Stimulated activated CD8-positive, alpha-beta memory T cell treated with anti-CD3 and anti-CD28 coated beads, Interleukin-12 subunit alpha, Interleukin-12 subunit beta, amount 100 ng/mL, for 24 hours (primary cell): ENCODE measurements around the gene ARHGAP9.
"Not testable (repeated sequence)": the region's sequence is repeated elsewhere in the genome, so short reads cannot be mapped to it uniquely, and the experiment has no call there.

ENCODE experiments used
- DNase-seq: peaks from one replicate; pipeline ENCODE4 v3.0.0-alpha.2; 2020; ENCODE audit errors: extremely low read depth

The ARHGAP9 gene

DNA sequence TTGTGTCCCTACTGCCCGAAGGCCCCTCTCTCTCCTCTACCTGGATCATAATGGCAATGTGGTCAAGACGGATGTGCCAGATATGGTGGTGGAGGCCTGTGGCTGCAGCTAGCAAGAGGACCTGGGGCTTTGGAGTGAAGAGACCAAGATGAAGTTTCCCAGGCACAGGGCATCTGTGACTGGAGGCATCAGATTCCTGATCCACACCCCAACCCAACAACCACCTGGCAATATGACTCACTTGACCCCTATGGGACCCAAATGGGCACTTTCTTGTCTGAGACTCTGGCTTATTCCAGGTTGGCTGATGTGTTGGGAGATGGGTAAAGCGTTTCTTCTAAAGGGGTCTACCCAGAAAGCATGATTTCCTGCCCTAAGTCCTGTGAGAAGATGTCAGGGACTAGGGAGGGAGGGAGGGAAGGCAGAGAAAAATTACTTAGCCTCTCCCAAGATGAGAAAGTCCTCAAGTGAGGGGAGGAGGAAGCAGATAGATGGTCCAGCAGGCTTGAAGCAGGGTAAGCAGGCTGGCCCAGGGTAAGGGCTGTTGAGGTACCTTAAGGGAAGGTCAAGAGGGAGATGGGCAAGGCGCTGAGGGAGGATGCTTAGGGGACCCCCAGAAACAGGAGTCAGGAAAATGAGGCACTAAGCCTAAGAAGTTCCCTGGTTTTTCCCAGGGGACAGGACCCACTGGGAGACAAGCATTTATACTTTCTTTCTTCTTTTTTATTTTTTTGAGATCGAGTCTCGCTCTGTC lies 22.8 kb downstream of the ARHGAP9 start:
- no peak for DNase-seq

DNA sequence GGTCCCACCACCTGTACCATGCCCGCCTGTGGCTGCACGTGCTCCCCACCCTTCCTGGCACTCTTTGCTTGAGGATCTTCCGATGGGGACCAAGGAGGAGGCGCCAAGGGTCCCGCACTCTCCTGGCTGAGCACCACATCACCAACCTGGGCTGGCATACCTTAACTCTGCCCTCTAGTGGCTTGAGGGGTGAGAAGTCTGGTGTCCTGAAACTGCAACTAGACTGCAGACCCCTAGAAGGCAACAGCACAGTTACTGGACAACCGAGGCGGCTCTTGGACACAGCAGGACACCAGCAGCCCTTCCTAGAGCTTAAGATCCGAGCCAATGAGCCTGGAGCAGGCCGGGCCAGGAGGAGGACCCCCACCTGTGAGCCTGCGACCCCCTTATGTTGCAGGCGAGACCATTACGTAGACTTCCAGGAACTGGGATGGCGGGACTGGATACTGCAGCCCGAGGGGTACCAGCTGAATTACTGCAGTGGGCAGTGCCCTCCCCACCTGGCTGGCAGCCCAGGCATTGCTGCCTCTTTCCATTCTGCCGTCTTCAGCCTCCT lies 23.4 kb downstream of the ARHGAP9 start:
- no peak for DNase-seq

- no peak for DNase-seq
These were observed 24.1 kb downstream of the ARHGAP9 start for GRCh38 chr12:57455374-57456144.

DNA sequence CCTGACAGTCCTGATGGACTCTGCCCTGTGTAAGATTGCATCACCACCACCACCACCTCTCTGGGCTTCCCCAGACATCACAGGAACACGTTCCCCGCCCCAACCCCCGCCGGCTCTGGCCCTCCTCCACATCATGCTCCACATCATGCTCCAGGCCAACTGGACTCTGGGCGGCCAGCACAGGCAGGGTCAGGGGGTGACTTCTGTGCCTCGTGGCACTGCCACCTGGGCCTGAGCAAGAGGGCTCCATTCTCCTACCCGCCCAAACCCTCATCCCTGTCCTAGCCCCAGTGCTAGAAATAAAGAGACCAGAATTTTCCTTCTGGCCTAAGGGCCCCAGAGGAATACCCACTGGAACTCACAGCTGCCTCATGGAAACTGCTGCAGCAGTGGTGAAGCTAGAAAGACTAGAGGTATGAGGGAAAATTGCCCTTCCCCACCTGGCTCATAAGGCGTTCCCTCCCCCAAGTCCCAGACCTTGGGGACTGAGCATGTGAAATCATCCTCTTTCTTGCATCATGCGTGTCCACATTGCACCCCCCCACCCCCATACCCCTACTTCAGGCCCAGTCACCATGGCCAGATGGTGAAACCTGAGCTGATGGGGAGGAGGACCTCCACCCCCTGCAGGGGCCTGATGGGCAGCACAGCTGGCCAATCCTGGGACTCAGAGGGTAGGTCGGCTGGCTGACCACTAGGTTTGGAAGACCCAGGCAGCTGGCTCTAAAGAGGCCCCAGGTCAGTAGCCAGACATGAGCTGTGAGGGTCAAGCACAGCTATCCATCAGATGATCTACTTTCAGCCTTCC lies 24.9 kb downstream of the ARHGAP9 start, which contains the start of gene INHBE:
TSS of gene INHBE (plus strand) at position 742 of the 808 bp plus-strand sequence. CDS start 230 bp downstream, outside the sequence.
- no peak for DNase-seq

DNA sequence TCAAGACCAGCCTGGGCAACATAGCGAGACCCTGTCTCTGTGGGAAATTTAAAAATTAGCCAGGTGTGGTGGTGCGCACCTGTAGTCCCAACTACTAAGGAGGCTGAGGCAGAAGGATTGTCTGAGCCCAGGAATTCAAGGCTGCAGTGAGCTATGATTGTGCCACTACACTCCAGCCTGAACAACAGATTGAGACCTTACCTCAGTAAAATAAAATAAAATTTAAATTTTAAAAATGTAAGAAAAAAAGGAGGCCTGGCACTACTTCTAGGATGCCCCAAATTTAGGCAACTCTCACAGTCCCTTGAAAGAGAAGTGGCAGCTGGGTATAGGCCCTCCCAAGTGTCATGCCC lies 25.5 kb downstream of the ARHGAP9 start:
- no peak for DNase-seq

- DNase-seq, result no peak
These were observed 26.6 kb downstream of the ARHGAP9 start for GRCh38 chr12:57452937-57453509.

- no peak for DNase-seq
These were observed 27.3 kb downstream of the ARHGAP9 start for GRCh38 chr12:57452181-57452936.

GRCh38 chr12:57451233-57451778 lies 28.4 kb downstream of the ARHGAP9 start:
- DNase-seq, result no peak

GRCh38 chr12:57450057-57450456 lies 29.6 kb downstream of the ARHGAP9 start:
- no peak for DNase-seq

GRCh38 chr12:57449375-57449774 lies 30.3 kb downstream of the ARHGAP9 start:
- DNase-seq, result no peak

DNA sequence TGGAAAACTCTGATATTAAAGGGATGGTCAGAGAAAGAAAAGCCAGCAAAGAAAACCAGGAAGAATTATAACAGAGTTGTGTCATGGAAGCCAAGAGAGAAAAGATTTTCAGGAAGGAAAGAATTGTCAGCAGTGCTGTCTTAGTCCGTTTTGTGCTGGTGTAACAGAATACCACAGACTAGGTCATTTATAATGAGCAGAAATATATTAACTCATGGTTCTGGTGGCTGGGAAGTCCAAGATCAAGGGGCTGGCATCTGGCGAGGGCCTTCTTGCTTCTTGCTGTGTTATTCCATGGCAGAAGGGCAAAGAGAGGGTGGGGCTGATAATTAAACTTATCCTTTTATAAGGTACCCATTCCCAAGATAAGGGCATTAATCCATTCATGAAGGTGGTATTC lies 31.0 kb downstream of the ARHGAP9 start:
- no peak for DNase-seq

DNA sequence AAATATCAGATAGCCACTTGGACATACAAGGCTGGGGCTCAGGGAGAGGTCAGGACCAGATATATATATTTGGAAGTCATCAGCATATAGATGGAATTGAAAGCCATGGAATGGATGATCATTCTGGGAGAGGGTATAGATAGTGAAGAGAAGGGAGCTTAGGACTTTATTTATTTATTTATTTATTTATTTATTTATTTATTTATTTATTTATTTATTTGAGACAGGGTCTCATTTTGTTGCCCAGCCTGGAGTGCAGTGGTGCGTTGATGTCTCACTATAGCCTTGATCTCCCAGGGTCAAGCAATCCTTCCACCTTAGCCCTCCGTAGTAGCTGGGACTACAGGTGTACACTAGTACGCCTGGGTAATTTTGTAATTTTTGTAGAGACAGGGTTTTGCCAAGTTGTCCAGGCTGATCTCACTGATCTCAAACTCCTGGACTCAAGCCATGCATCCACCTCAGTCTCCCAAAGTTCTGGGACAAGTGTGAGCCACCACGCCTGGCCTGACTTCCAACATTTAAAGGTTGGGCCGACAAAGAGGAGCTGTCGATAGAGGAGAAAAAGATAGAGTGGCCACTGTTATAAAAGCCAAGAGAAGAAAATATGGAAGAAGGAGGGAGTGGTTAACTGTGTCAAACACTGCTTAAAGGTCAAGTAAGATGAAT lies 33.2 kb downstream of the ARHGAP9 start:
- DNase-seq, result no peak

GRCh38 chr12:57444744-57445143 lies 34.9 kb downstream of the ARHGAP9 start:
- DNase-seq, result no peak

- DNase-seq, result not testable (repeated sequence)
These were observed 35.3 kb downstream of the ARHGAP9 start for GRCh38 chr12:57444337-57444736.

DNA sequence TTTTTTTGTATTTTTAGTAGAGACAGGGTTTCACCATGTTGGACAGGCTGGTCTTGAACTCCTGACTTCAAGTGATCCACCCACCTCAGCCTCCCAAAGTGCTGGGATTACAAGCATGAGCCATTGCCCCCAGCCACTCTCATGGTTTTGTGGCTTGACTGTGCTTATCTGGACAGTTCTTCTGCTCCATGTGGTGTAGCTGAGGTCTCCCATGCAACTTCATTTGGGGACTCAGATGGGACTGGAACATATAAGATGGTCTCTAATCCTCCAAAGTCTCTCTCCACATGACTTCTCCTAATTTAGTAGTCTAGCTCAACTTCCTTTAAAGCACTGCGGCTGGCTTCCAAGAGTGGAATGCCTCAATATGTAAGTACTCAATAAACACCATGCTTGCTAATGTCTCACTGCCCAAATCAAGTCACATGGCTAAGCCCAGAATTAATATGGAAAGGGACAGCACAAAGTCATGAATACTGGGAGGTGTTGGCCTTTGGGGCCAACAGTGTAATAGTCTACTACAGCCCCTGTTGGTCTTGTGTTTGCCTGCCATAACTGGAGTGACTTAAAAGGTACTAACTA lies 37.7 kb downstream of the ARHGAP9 start:
- no peak for DNase-seq

DNA sequence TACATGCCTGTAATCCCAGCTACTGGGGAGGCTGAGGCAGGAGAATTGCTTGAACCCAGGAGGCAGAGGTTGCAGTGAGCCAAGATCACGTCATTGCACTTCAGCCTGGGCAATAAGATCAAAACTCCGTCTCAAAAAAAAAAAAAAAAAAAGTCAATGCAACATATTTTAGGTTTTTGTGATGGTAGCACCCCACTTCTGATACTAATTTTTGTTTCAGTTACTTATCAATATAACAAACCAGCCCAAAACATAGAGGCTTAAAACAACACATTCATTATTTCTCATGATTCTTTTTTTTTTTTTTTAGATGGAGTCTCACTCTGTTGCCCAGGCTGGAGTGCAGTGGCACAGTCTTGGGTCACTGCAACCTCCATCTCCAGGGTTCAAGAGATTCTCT lies 38.3 kb downstream of the ARHGAP9 start:
- not testable (repeated sequence) for DNase-seq

DNA sequence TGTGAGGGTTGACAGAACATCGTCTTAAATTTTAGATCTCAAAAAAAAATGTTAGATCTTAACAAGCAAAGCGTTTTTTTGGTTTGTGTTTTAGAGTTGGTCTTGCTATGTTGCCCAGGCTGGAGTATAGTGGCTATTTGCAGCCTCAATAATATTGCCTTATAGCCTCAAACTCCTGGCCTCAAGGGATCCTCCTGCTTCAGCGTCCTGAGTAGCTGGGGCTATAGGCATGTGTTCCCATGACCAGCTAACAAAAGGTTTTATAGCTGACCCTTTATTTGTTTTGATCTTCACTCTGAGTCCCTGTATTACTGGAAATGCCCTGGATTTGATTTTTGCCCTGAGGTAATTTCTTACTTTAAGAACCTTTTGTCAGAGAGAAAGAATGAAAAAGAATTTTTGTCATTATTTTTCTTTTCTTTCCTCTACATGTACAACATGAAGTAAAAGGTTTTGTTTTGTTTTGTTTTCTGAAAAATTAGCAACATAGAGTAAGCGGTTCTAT lies 39.9 kb downstream of the ARHGAP9 start:
- DNase-seq, result no peak

DNA sequence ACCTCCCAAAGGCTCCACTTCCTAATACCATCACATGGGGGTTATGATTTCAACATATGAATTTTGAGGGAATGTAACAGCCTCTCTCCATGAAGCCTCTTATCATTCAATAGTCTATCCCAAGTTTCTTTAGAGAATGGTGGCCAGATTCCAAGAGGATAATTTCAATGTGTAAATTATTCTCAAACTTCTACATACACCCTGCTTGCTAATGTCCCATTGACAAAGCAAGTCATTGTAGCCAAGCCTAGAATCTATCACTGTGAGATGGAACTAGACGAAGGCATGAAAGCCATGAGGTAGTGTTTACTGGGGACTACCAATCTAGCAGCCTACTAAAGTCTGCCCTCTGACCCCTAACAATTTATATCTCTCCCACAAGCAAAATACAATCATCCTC lies 41.3 kb downstream of the ARHGAP9 start:
- DNase-seq, result no peak

DNA sequence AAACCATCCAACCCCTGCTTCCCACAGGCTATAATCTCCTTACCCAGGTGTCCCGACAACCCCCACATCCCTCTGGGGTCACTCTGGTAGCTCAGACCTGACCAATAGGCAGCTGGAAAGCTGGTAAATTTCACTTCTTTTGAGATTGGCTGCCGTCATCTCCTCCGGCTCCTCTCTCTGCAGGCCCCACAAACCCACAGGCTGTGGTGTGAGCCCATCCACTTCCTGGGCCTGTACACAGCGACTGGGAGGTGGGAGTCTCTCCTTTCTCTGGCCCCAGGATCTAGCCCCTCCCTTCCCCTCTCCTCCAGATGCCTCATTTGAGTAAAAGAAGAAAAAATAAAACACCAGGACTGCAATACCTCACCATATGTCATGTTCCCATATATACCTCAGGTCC lies 44.4 kb downstream of the ARHGAP9 start:
- DNase-seq, result no peak
